CD14-positive monocyte (primary cell): ENCODE data around the gene ZBTB7C. TPM values are rescaled to one million over a fixed set of nuclear protein-coding genes. Genes with fewer than 3 reads are reported as not detected.

Source experiments
- DNase-seq, 3 donors: peaks; one replicate each; pipeline ENCODE4 v3.0.0-alpha.2; 2011 to 2022
- H2AFZ ChIP-seq: 2 replicates; pipeline ENCODE4 v1.6.0; 2012; ENCODE audit warnings: mild to moderate bottlenecking, low read depth, low read length, inconsistent platforms; ENCODE audit not compliant: insufficient read depth, poor library complexity, severe bottlenecking
- H3K27ac ChIP-seq, 2 donors: 1 replicate in 1 of 2; 2 replicates in 1 of 2; pipeline ENCODE4 v1.5.1; 2012 to 2013; ENCODE audit warnings: low read length in 2 of 2, control low read depth in 1 of 2, inconsistent platforms in 1 of 2, low read depth in 1 of 2, mild to moderate bottlenecking in 1 of 2
- H3K27me3 ChIP-seq, 2 donors: one replicate each; pipeline versions ENCODE4 v1.6.0 to v1.6.1; 2011 to 2013; ENCODE audit warnings: low read length in 2 of 2; ENCODE audit not compliant: control insufficient read depth in 2 of 2, insufficient read depth in 2 of 2
- H3K36me3 ChIP-seq, 2 donors: replicated peaks in 1 of 2; 1 replicate in 1 of 2; 2 replicates in 1 of 2; pipeline versions ENCODE4 v1.5.1 to v1.6.1; 2012 to 2013; ENCODE audit warnings: low read length in 2 of 2, control low read depth in 1 of 2, inconsistent platforms in 1 of 2, mild to moderate bottlenecking in 1 of 2; ENCODE audit not compliant: insufficient read depth in 2 of 2, control insufficient read depth in 1 of 2
- H3K4me1 ChIP-seq, 2 donors: 1 replicate in 1 of 2; 2 replicates in 1 of 2; pipeline versions ENCODE4 v1.5.1 to v1.6.1; 2012 to 2013; ENCODE audit warnings: low read length in 2 of 2, control low read depth in 1 of 2, inconsistent platforms in 1 of 2, mild to moderate bottlenecking in 1 of 2, moderate library complexity in 1 of 2; ENCODE audit not compliant: insufficient read depth in 2 of 2, control insufficient read depth in 1 of 2
- H3K4me2 ChIP-seq: replicated peaks from 2 replicates; pipeline ENCODE3; 2012; ENCODE audit warnings: low read length, moderate library complexity, mild to moderate bottlenecking; ENCODE audit not compliant: poor library complexity, severe bottlenecking; ENCODE audit errors: extremely low read depth
- H3K4me3 ChIP-seq, 3 experiments: fragments of 200-600 bp in 1 of 3; sonication (generic) in 1 of 3; replicated peaks in 1 of 3; 1 replicate in 2 of 3; 2 replicates in 1 of 3; pipeline ENCODE4 v1.5.1; 2011 to 2013; ENCODE audit warnings: low read length in 3 of 3, mild to moderate bottlenecking in 3 of 3, control low read depth in 2 of 3, low read depth in 2 of 3, inconsistent platforms in 1 of 3, moderate library complexity in 1 of 3
- H3K79me2 ChIP-seq: 2 replicates; pipeline ENCODE4 v1.6.0; 2012; ENCODE audit warnings: mild to moderate bottlenecking, control low read depth, inconsistent platforms, low read length, moderate library complexity; ENCODE audit not compliant: insufficient read depth
- H3K9ac ChIP-seq: 2 replicates; pipeline ENCODE4 v1.6.0; 2017; ENCODE audit warnings: low read length, mild to moderate bottlenecking; ENCODE audit not compliant: insufficient read depth, poor library complexity, severe bottlenecking
- H3K9me3 ChIP-seq, 2 donors: replicated peaks in 1 of 2; 1 replicate in 1 of 2; 2 replicates in 1 of 2; pipeline versions ENCODE4 v1.5.1 to v1.6.1; 2012 to 2013; ENCODE audit warnings: low read length in 2 of 2, control low read depth in 1 of 2; ENCODE audit not compliant: control insufficient read depth in 1 of 2, insufficient read depth in 1 of 2
- H4K20me1 ChIP-seq: 2 replicates; pipeline ENCODE4 v1.6.0; 2012; ENCODE audit warnings: mild to moderate bottlenecking, low read length, control low read depth, moderate library complexity; ENCODE audit not compliant: insufficient read depth
- H3K27ac Mint-ChIP-seq, 7 donors: one replicate each; pipeline ENCODE4 v1.8.0; 2020; ENCODE audit warnings: mild to moderate bottlenecking in 7 of 7, mixed read lengths in 7 of 7, moderate library complexity in 6 of 7, inconsistent platforms in 2 of 7
- H3K27me3 Mint-ChIP-seq, 3 donors: one replicate each; pipeline ENCODE4 v1.8.0; 2021 to 2022; ENCODE audit warnings: low read depth in 3 of 3, mild to moderate bottlenecking in 3 of 3, mixed read lengths in 3 of 3, moderate library complexity in 3 of 3, inconsistent platforms in 1 of 3
- H3K36me3 Mint-ChIP-seq, 2 donors: one replicate each; pipeline ENCODE4 v1.8.0; 2020; ENCODE audit warnings: mixed read lengths in 2 of 2, inconsistent platforms in 1 of 2, mild to moderate bottlenecking in 1 of 2
- H3K4me1 Mint-ChIP-seq: one replicate; pipeline ENCODE4 v1.8.0; 2020; ENCODE audit warnings: mild to moderate bottlenecking, mixed read lengths
- H3K4me3 Mint-ChIP-seq, 2 donors: one replicate each; pipeline ENCODE4 v1.8.0; 2020; ENCODE audit warnings: mild to moderate bottlenecking in 2 of 2, mixed read lengths in 2 of 2, moderate library complexity in 1 of 2
- H3K9me3 Mint-ChIP-seq, 7 donors: one replicate each; pipeline ENCODE4 v1.8.0; 2020 to 2022; ENCODE audit warnings: mixed read lengths in 7 of 7, mild to moderate bottlenecking in 6 of 7, moderate library complexity in 6 of 7, inconsistent platforms in 2 of 7
- WGBS: methylation state at CpG from one replicate; pipeline ENCODE4 v1.1.5; 2013; ENCODE audit warnings: missing lambda C conversion rate; ENCODE audit not compliant: insufficient coverage; 5-methylcytosine and 5-hydroxymethylcytosine counted together
- intact Hi-C, 2 donors: fragments of 100-400 bp; cut with micrococcal nuclease; formaldehyde crosslinking; loops; one replicate each; pipeline versions ENCODE4 v1.15.0 to v1.15.1; 2023
- polyA plus RNA-seq, 3 donors: library from polyadenylated mRNA; depleted of rRNA in 1 of 3; unstranded in 2 of 3; stranded (reverse) in 1 of 3; fragments of 300-500 nt in 2 of 3; fragments of >200 nt in 1 of 3; fragmentation: Illumina TruSeq in 2 of 3; gene quantifications; 1 replicate in 2 of 3; 2 replicates in 1 of 3; pipeline ENCODE4 v1.2.3, GENCODE V29; 2012 to 2021
- TF ChIP-seq, protein P1 (sequence below): fragments of 200-600 bp; IDR thresholded peaks from one replicate; pipeline ENCODE4 v1.8.0; 2022; ENCODE audit warnings: antibody characterized with exemption, mild to moderate bottlenecking

Gene ZBTB7C
- polyA plus RNA-seq, 3 donors: 0.03 to 0.09 TPM; not detected in 1

DNA sequence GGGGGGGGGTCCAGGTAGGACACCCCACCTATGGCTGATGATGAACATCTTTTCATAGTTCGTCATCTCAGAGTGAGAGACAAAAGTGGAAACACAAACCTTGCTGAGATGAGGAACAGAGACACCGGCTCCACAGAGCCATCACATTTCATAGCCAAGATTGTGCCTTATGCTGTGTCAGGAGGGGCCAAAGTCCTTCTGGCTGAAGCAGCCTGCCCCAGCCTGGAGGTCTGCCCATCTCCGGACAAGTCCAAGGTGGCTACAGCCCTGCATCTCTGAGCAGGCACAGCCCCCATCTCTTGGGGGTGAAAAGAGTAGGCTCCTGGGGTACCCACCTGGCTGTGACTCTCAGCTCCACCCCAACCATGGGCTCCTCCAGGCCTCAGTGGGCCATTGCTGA lies 70.3 kb downstream of the ZBTB7C start:
- TF ChIP-seq, protein P1, sequence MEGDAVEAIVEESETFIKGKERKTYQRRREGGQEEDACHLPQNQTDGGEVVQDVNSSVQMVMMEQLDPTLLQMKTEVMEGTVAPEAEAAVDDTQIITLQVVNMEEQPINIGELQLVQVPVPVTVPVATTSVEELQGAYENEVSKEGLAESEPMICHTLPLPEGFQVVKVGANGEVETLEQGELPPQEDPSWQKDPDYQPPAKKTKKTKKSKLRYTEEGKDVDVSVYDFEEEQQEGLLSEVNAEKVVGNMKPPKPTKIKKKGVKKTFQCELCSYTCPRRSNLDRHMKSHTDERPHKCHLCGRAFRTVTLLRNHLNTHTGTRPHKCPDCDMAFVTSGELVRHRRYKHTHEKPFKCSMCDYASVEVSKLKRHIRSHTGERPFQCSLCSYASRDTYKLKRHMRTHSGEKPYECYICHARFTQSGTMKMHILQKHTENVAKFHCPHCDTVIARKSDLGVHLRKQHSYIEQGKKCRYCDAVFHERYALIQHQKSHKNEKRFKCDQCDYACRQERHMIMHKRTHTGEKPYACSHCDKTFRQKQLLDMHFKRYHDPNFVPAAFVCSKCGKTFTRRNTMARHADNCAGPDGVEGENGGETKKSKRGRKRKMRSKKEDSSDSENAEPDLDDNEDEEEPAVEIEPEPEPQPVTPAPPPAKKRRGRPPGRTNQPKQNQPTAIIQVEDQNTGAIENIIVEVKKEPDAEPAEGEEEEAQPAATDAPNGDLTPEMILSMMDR: no peak
- Histone ChIP-seq H3K4me1 (no peaks in the 10 kb centered on the region), H3K4me2 (no peak overlapping the region), H4K20me1 (no peaks in the 10 kb centered on the region), H3K27ac (no peak overlapping the region), H3K9ac (no peak overlapping the region), H2AFZ (no peak overlapping the region), H3K4me3 (no peak overlapping the region), H3K27me3 (no peaks in the 10 kb centered on the region), H3K9me3 (no peaks in the 10 kb centered on the region), H3K79me2 (no peaks in the 10 kb centered on the region), H3K36me3 (no peaks in the 10 kb centered on the region)
- Mint-ChIP-seq H3K36me3 (no peaks in the 10 kb centered on the region), H3K4me1 (no peaks in the 10 kb centered on the region), H3K4me3 (no peak overlapping the region), H3K27me3 (peaks cover 8 to 9% (median 9%) of the 10 kb centered on the region in 3 donors), H3K9me3 (no peaks in the 10 kb centered on the region), H3K27ac (no peak overlapping the region)
- 92% methylated on average over 2 of the region's 3 CpGs for WGBS
- intact Hi-C loops: no loop called here
- no peak for DNase-seq

DNA sequence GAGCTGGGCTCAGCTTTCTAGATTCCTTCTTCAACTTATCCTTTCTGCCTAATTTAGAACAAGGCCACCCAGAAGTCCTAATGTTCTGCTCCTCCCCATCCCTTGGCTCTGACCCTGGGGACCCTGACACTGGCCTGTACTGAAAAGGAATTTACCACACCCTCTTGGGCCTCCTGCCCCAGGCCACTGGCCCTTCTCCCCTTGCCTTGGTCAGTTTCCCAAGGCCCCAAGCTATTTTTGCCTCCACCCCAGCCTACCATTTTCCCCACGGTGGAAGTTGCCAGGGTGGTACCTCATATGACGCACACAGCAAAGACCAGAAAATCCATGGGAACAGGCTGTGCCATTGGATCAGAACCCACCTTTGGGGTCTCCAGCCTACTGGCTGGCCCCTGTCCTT lies 72.1 kb downstream of the ZBTB7C start:
- Mint-ChIP-seq H3K27me3 (peaks cover 3 to 12% (median 10%) of the 10 kb centered on the region in 3 donors), H3K4me1 (no peaks in the 10 kb centered on the region), H3K27ac (no peak overlapping the region), H3K36me3 (no peaks in the 10 kb centered on the region), H3K9me3 (no peaks in the 10 kb centered on the region), H3K4me3 (no peak overlapping the region)
- intact Hi-C loops: no loop called here
- WGBS: 97% methylated on average over 2 of the region's 2 CpGs
- Histone ChIP-seq H3K4me1 (no peaks in the 10 kb centered on the region), H3K36me3 (no peaks in the 10 kb centered on the region), H3K27me3 (no peaks in the 10 kb centered on the region), H3K9me3 (no peaks in the 10 kb centered on the region), H3K4me2 (no peak overlapping the region), H4K20me1 (no peaks in the 10 kb centered on the region), H3K27ac (no peak overlapping the region), H2AFZ (no peak overlapping the region), H3K79me2 (no peaks in the 10 kb centered on the region), H3K4me3 (no peak overlapping the region), H3K9ac (no peak overlapping the region)
- no peak for DNase-seq
- TF ChIP-seq, protein P1: no peak
